ENCODE results near the gene ZIC2. TPM values are rescaled to one million over a fixed set of nuclear protein-coding genes. Genes with fewer than 3 reads are reported as not detected.
"Not testable (repeated sequence)": the region's sequence is repeated elsewhere in the genome, so short reads cannot be mapped to it uniquely, and the experiment has no call there.

Gene ZIC2
- total RNA-seq, 1 donor from 2014 or later: not detected

DNA sequence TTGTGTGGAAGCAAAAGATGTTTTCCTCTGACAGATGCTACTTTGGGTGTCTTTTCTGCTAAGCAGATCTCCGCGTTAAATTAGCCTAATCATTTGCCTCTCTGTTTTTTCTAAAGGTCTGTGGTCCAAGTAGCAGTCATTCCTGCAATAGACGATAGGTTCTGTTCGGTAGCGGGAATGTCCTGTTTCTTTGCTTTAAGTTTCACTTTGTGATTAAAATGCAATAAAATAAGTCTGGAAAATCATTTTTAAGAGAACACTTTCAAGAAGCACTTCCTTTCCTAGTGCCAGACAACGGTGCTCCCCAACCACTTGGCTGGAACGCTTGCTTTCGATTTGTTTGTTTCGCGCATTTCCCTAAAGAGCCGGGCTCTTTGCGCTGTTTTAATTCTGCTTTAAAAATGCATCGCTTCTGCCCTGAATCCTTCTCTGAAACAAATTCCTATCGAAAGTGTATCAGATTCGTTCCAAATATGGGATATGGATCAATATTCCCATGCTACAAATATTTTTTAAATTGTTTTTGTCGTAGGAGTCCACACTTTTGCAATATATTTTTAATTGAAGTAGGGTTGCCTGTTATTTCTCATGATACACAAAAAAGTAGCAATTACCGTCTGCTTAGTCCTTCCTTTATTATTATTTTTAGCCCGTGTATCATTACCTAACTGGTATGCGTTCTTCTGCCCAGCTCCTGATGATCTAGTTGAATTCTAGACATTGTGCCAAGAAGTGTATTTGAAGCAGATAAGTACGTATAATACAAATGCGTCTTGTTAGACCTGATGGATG, 14.2 kb downstream of the ZIC2 start:
- no peak for DNase-seq (ENCODE audit: extremely low read depth, low read depth, low spot score)

DNA sequence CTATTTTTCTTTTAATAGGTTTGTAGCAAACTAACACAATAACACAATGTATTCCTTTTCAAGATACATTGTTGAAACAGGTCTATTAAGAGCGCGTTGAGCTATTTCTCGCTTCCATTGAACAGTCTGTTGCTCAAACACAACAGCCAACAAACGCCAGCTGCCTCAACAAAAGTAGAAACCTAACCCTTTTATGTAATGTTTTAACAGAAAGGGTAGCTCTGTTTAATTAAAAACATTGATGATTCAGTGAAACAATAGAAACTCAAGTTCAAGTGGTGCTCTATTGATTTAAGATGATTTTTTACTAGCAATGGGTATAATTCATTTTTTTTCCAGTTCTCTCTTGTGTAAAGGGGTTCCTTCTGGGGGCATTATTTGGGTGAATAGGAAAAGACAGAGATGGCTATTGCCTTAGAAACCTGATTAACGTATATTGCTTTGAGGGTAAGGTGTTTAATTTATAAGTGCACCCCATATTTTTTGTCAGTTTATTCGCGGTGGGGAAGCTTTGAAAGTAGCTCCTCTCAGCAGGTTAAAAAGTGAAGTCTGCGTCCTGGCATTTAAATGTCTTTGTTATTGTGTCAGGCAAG, 14.9 kb downstream of the ZIC2 start:
- DNase-seq (ENCODE audit: extremely low read depth, low read depth, low spot score): no peak

DNA sequence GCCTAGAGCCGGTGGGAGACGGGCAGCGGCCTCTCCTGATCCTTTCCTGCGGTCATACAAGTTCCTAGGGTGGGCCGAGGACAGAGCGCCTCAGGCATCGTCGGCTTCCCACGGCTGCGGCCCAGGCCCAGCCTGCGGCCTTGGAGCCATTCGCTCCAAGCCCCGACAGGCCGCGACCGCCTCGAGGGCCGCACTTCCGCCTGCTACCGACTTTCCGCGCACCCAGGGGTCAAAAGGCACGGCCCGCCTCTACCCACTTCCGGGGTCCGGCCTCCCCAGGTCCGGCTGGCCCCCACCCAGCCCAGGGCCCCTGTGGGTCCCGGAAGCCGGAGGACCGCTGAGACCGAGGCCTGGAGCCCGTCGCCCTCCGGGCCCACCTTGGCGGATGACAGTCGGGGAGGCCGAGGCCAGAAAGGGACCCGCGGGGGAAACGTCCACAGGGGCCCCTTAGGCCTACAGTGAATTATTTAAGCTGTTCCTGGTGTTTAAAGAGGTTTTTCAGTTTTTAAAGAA, 16.2 kb downstream of the ZIC2 start:
- DNase-seq (ENCODE audit: extremely low read depth, low read depth, low spot score): no peak

DNA sequence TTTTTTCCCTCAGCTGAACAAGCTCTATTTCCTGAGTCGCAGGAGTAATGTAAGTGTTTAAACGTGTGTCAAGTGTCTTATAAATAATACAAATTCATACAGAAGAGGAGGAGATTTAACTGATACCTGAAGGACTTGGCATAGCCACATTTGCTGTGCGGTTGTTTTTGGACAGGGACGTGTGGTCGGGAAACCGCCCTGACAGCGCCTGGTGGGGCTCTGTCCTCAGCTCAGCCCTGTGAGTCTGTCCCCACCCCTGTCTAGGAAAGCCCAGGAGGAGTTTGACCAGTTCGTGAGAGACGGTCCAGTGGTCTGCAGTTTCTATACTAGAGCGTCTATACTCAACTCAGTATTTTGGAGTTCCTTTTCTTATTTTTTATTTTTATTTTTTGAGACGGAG, 16.7 kb downstream of the ZIC2 start:
- no peak for DNase-seq (ENCODE audit: extremely low read depth, low read depth, low spot score)

DNA sequence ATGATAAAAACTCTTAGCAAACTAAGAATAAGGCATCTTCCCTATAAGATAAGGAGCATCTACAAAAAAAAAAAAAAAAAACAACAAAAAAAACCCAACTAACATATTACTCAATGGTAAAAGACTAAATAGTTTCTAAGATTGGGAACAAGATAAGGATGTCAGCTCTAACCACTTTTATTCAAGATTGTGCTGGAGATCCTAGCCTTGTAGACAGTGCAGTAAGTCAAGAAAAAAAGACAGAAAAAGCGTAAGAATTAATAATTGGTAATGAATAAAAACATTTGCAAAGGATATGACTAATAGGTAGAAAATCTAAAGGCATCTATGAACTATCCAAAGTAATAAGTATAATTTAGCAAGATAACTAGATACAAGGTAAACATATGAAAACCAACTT, 33.0 kb downstream of the ZIC2 start:
- DNase-seq (ENCODE audit: extremely low read depth, low read depth, low spot score): no peak

DNA sequence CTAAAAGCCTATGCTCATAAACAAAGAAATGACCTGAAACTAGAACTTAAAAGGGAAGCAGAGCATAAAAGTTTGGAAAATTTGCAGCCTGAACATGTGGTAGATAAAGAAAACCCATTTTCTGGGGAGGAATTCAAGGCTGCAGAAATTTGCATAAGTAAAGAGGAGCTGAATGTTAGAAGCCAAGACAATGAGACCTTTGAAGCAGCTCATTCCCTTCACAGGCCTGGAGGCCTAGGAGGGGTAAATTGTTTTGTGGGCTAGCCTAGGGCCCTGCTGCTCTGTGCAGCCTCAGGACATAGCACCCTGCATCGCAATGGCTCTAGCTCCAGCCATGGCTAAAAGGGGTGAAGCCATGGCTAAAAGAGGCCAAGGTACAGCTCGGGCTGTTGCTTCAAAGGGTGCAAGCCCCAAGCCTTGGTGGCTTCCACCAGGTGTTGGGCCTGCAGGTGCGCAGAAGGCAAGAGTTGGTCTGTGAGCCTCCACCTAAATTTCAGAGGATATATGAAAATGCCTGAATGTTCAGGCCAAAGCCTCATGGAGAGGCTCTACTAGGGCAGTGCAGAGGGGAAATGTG, 38.3 kb downstream of the ZIC2 start:
- DNase-seq (ENCODE audit: extremely low read depth, low read depth, low spot score): no peak

DNA sequence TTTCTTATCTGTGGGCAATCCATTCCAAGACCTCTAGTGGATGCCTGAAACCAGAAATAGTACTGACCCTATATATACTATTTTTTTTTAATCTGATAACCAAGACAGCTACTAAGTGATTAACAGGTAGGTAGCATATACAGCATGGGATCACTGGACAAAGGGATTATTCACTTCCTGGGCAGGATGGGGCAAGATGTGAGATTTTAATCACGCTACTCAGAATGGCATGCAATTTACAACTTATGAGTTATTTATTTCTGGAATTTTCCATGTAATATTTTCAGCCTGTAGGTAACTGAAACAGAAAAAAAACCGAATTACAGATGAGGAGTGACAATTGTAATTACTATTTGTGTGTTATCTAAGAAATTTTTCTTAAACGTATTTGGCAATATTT, 41.2 kb downstream of the ZIC2 start:
- DNase-seq (ENCODE audit: extremely low read depth, low read depth, low spot score): no peak

DNA sequence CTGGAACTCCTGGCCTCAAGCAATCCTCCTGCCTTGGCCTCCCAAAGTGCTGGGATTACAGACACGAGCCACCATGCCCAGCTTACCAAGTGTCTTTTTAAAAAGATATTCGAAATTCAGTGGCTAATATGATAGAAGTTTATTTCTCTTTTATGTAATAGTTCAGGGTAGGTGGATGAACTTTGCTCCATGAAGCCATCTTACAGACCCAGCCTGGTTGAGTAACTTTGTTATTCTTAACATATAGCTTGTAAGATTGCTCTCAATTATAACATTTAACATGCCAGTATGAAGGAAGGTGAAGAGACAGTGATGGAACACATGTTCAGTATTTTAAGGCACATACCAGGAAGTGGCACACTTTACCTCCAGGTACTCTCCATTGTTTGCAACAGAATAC, 42.4 kb downstream of the ZIC2 start:
- DNase-seq (ENCODE audit: extremely low read depth, low read depth, low spot score): no peak

DNA sequence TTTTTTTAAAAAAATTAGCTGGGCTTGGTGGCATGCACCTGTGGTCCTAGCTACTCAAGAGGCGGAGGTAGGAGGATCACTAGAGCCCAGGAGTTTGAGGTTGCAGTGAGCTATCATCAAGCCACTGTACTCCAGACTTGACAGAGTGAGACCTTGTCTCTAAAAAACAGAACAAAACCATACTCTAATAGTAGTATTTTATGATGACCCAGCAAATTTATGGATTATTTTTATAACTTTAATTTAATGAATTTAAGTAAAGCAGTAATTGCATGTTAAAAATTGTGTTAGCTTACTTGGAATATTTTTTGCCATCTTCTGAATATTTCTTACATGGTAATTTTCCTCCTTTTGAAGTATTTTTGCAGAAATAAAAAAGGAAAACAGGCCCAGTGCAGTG, 48.3 kb downstream of the ZIC2 start:
- DNase-seq (ENCODE audit: extremely low read depth, low read depth, low spot score): no peak

DNA sequence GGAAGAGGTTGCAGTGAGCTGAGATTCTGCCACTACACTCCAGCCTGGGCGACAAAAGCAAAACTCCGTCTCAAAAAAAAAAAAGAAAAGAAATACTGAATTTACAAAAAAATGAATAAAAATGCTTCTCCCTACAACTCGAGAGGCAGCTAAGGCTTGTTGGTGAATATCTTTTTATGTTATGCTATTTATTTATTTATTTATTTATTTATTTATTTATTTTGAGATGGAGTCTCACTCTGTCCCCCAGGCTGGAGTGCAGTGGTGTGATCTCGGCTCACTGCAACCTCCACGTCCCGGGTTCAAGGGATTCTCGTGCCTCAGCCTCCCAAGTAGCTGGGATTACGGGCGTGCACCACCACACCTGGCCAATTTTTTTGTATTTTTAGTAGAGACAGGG, 51.1 kb downstream of the ZIC2 start:
- not testable (repeated sequence) for DNase-seq (ENCODE audit: extremely low read depth, low read depth, low spot score)

DNA sequence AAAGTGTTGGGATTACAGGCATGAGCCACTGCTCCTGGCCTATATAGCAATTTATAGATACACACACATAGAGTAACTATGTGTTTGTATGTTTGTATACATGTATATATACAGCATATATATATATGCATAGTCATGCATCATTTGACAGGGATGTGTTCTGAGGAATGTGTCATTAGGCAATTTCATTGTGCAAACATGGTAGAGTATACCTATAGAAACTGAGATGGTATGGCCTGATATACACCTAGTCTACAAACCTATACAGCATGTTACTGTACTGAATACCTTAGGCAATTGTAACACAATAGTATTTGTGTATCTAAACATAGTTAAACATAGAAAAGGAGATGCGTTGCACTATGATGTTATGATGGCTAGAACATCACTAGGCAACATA, 54.4 kb downstream of the ZIC2 start:
- DNase-seq (ENCODE audit: extremely low read depth, low read depth, low spot score): no peak

Other genes starting within 250 kb of the ZIC2 start
- not detected in 2 replicates for gene ZIC5, start 10.0 kb upstream of the ZIC2 start, total RNA-seq
- 17.2 and 24.4 TPM in 2 replicates for gene PCCA, start 107.3 kb downstream of the ZIC2 start, total RNA-seq

Data from glomerular endothelial cell (primary cell).